CD1c-positive myeloid dendritic cell (primary cell): ENCODE data around the gene SUGCT.

Source experiments
- DNase-seq: peaks from one replicate; pipeline ENCODE4 v3.0.0-alpha.2; 2016; ENCODE audit errors: extremely low spot score

SUGCT gene

DNA sequence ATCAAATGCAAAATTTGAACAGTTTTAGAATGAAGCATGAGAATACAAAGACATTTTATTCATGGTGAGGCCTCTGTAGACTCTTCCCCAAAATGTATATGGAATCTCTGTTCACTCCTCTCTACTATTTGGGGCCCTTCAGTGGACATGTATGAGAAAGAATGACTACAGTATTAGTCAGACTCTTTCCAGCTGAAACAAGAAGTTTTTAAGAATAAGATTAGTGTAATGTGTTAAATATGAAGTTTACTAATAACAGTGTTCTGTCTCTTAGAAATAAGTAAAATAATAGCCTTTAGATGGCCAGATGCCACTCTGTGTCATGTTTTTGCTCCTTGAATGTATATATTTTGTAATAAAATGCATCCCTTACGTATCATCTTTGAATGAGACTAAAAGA lies 585.6 kb downstream of the SUGCT start:
- DNase-seq = no peak

DNA sequence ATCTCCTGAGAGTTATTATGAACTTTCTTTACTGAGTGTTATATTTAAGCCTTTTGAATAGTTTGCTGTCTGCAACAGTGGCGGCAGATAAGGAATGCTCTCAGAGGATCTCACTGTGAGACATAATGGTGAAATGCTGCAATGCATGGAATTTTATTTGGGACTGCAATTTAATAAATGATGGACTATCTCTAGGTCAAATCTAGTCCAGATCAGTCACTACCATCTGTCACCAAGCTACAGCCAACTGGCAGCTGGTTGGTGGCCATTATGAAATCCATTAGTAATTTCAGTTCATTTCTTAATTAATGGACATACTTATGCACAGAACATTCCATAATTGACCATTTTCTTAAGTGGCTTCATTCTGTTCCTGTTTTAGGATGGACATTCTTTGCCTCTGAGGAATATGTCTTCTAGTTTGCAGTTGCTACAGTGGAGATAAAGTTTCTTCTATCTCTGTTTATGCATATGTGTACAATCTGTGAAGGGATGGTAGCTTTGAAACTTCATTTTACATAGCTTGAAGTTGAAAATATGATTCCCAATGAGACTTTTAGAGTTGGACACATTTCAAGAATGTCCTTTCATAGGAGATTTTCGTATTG lies 586.6 kb downstream of the SUGCT start:
- no peak for DNase-seq

DNA sequence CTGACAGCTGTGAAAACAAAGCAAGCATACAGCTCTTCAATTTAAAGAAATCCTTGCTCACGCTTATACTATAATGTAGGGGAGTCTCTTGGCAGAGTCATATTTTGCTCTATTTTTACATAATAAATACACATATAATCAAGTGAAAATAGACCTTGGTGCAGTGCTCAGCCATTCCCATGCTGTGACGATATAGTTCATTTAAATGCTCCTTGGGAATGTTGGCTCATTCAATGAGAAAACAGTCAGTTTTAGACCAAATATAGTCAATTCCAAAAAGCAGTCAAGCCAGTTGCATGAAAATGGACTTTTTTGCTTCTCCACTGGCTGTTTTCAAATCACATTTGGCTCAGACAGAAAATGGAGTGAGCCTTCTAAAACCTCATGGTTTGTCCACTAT lies 587.4 kb downstream of the SUGCT start:
- DNase-seq = no peak

GRCh38 chr7:40723829-40724228 lies 589.0 kb downstream of the SUGCT start:
- DNase-seq = no peak

- DNase-seq = no peak
These were observed 591.8 kb downstream of the SUGCT start for GRCh38 chr7:40726559-40726958.

DNA sequence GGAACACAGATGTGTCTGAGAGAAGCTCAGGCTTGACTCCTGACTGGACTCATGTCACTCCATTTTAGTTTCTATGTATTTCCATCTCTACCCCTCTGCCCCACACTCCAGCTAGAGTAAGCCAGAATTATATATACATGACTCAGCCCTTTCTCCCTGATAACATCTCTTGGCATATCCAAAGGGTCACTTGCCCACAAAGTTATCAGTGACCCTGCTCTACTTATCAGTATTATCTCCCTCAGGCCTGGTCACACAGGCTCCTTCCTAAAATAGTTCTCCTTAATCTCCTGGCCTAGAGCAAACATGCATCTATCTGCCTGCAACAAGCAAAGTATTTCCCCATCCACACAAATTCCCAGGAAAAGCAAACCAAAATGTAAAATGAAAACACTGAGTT lies 598.3 kb downstream of the SUGCT start:
- DNase-seq = no peak

DNA sequence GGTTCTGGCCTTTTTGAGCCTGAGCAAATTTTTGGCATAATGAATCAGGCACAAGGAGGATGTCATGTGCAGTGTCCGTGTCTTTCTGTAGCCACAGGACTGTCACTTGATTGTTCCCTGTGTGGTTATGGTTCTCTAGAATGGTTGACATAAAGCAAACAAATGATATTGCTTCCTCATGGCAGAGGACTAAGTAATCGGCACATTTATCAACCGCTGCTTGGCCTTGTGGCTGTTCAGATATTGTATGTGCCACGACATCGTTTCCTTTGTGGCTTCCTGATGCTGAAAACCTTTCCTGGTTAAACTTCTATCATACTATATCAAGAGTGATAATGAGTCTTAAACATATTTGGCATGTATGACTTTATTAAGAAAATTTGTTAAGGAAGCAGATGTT lies 598.8 kb downstream of the SUGCT start:
- DNase-seq = no peak

DNA sequence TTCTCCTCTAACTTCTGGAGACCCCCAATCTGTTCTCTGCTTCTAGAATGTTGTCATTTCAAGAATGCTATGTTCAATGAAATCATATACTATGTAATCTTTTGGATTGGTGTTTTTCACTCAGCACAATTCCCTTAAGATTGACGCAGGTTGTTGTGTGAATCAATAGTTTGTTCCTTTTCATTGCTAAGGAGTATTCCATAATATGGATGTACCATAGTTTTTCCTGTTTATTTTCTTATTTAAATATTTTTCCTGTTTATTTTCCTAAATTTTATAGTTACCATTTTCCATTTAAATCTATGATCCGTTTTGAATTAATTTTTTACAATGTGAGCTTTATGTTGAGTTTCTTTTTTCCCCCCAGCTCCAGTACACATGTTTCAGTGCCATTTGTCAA lies 604.5 kb downstream of the SUGCT start:
- no peak for DNase-seq

- no peak for DNase-seq
These were observed 607.5 kb downstream of the SUGCT start for GRCh38 chr7:40742270-40742669.

- no peak for DNase-seq
These were observed 612.2 kb downstream of the SUGCT start for GRCh38 chr7:40746841-40747556.

GRCh38 chr7:40747856-40748255 lies 613.1 kb downstream of the SUGCT start:
- DNase-seq = no peak

- DNase-seq = no peak
These were observed 615.1 kb downstream of the SUGCT start for GRCh38 chr7:40749877-40750276.

- no peak for DNase-seq
These were observed 618.6 kb downstream of the SUGCT start for GRCh38 chr7:40753455-40753854.

- no peak for DNase-seq
These were observed 620.6 kb downstream of the SUGCT start for GRCh38 chr7:40755438-40755837.

DNA sequence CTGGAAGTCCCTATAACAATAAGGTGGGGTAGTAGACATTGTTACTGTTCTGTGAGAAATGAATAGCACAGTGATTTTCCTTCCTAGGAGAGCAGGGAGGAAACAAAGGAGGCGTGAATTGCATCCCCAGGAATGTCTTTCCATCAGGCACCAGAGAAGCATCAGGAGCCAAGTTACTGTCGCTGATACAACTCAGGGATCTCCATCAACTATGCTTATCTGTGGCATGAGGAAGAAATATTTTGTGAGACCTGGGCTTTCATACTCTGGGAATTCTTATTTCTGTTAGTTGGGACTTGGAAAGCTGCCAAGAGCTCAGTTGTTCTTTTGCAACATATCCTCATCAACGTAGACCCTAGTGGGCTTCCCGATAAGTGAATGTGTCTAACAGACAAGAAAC lies 622.3 kb downstream of the SUGCT start:
- DNase-seq = no peak

DNA sequence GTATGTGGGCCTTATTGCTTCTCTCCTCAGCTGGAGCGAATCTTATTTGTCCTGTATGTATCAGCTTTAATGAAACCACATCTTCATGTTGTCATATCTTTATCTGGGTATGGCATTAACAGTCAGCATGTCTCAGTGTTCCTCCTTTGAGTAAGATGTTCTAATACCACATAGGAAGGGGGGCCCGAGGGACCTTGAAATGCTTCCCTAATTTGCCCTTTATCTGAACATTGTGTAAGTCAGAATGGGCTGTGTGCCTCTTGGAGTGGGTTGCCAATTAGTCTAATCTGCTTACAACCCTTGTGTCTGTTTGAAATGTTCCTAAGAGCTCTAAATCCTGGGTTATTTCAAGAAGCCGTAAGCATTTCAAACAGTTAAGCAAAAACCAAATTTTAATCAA lies 623.8 kb downstream of the SUGCT start:
- DNase-seq = no peak

DNA sequence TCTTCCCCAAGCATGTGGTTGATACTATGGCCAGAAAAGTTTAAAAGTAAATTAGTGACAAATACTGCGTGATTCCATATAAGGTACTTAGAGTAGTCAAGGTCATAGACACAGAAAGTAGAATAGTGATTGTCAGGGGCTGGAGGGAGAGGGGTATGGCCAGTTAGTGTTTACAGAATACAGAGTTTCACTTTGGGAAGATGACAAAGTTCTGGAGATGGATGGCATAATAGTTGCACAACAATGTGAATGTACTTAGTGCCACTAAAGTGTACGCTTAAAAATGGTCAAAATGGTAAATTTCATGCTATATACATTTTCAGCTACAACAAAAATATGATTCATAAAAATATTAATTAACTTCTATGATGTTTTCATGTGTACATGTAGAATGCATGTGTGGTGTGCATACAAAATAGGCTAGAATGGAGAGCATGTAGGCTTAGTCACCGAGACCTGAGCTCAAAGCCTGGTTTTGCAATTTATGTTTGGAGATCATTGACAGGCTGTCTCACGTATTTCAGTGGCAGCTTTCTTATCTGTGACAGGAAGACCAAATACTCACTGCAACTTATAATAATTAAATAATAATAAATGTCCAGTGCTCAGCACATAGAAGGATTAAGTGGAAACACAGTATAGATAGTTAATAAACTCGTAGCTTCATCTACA lies 625.6 kb downstream of the SUGCT start:
- no peak for DNase-seq

GRCh38 chr7:40760987-40761386 lies 626.2 kb downstream of the SUGCT start:
- no peak for DNase-seq

DNA sequence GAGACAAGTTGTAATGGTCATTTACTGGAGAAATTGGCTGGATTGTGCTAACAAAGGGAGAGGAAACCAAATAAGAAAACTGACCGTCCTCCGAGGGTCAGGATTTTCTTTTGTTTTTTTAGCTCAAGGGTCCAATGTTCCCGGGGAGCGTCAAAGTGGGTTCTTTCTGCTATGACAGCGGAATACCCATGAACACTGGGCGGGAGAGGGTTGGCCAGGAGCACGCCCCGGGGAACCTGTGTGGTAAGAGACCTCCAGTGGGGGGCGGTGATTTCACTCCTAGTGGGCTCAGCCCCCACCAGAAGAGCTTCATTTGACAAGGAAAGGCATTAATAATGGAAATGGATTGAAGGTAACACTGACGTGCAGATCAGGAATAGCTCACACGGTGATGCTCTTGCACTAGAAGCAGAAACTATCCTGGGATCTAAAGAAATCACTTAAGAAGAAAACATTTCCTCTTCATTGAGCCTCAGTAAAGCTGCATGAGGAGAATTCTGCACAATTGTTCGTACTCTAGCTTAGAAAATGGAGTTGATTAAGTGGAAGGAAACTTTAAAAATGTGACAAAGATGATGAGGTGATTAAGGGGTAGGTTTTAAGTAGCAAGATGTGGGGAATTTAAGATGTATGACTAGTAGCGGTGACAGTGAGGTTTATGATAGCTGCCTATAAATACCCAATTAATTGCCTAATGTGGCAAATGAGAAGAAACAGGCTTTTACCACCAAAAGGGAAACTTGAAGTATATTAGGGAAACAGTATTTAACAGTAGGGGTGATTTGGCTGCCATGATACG lies 627.2 kb downstream of the SUGCT start:
- no peak for DNase-seq

- no peak for DNase-seq
These were observed 628.8 kb downstream of the SUGCT start for GRCh38 chr7:40763319-40764287.

- no peak for DNase-seq
These were observed 630.8 kb downstream of the SUGCT start for GRCh38 chr7:40765639-40766038.
